ENCODE data around the gene LTBP4. TPM values are rescaled to one million over a fixed set of nuclear protein-coding genes. Genes with fewer than 3 reads are reported as not detected.

LTBP4 gene
- total RNA-seq, 1 experiment from 2014 or later = 75.4 TPM

DNA sequence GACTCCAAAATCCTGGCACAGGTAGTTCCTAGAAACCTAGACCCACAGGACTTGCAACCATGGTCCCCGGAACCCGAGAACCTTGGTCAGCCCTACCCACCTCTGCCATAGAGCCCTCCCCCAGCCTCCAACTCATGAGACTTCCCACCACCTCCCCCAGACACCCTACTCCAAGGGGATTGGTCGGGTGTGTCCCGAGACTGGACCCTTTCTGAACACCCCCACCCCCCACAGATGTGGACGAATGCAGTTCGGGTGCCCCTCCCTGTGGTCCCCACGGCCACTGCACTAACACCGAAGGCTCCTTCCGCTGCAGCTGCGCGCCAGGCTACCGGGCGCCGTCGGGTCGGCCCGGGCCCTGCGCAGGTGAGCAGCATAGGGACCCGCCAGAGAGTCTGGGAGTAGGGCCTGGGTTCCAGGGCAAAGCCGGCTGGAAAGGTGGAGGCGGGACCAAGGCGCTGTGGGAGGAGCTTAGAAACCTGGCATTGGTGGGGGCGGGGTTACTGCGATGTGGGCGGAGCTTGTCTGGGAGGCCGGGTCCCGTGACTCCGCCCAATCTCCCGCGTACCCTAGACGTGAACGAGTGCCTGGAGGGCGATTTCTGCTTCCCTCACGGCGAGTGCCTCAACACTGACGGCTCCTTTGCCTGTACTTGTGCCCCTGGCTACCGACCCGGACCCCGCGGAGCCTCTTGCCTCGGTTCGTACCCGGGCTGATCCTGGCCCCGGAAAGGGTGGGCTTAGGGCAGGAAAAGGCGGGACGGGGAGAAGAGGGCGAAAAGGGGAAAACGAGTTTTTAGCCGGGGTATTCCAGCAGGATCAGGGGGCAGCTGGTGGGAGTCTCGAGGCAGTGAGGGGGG lies 11.9 kb downstream of the LTBP4 start:
- no peaks in the 10 kb centered on the region; the same call in 1 of the 2 replicates for H3K36me3 ChIP-seq (ENCODE audit: control insufficient read depth, insufficient read depth, low read length)
- no peaks in the 10 kb centered on the region for H3K9me3 ChIP-seq (ENCODE audit: control insufficient read depth, insufficient read depth, low read depth, low read length)
- H3K4me1 ChIP-seq (ENCODE audit: control insufficient read depth, insufficient read depth, low read length) = no peaks in the 10 kb centered on the region
- ChIA-PET POLR2A (no interaction called here), CTCF (no interaction called here)
- in situ Hi-C loops (cut with HindIII; ENCODE audit: low pct_unique_long_range_greater_than_20kb, low sequenced_read_pairs) (no loop called here), intact Hi-C loops (cut with micrococcal nuclease; ENCODE audit: unreplicated experiment) (no loop called here)
- ATAC-seq = no peak
- H3K4me3 ChIP-seq (ENCODE audit: low read depth in 2 of 2, low read length in 2 of 2) = no peak overlapping the region
- H3K27ac ChIP-seq (ENCODE audit: low read length) = no peak overlapping the region
- TF ChIP-seq POLR2AphosphoS5 (IDR thresholded peaks at IDR 0.05; ENCODE audit: low read depth, low read length) = no peak
- TF ChIP-seq SIN3A (IDR thresholded peaks at IDR 0.05; ENCODE audit: borderline replicate concordance, insufficient read depth, low read depth, low read length) = no peak
- TF ChIP-seq, protein P1, sequence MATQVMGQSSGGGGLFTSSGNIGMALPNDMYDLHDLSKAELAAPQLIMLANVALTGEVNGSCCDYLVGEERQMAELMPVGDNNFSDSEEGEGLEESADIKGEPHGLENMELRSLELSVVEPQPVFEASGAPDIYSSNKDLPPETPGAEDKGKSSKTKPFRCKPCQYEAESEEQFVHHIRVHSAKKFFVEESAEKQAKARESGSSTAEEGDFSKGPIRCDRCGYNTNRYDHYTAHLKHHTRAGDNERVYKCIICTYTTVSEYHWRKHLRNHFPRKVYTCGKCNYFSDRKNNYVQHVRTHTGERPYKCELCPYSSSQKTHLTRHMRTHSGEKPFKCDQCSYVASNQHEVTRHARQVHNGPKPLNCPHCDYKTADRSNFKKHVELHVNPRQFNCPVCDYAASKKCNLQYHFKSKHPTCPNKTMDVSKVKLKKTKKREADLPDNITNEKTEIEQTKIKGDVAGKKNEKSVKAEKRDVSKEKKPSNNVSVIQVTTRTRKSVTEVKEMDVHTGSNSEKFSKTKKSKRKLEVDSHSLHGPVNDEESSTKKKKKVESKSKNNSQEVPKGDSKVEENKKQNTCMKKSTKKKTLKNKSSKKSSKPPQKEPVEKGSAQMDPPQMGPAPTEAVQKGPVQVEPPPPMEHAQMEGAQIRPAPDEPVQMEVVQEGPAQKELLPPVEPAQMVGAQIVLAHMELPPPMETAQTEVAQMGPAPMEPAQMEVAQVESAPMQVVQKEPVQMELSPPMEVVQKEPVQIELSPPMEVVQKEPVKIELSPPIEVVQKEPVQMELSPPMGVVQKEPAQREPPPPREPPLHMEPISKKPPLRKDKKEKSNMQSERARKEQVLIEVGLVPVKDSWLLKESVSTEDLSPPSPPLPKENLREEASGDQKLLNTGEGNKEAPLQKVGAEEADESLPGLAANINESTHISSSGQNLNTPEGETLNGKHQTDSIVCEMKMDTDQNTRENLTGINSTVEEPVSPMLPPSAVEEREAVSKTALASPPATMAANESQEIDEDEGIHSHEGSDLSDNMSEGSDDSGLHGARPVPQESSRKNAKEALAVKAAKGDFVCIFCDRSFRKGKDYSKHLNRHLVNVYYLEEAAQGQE (IDR thresholded peaks at IDR 0.05; ENCODE audit: insufficient read depth in 1 of 2, low read depth in 2 of 2, low read length in 1 of 2) = no peak
- TF ChIP-seq TCF7L2 (IDR thresholded peaks at IDR 0.05; ENCODE audit: low read depth, low read length) = no peak
- TF ChIP-seq, protein P2, sequence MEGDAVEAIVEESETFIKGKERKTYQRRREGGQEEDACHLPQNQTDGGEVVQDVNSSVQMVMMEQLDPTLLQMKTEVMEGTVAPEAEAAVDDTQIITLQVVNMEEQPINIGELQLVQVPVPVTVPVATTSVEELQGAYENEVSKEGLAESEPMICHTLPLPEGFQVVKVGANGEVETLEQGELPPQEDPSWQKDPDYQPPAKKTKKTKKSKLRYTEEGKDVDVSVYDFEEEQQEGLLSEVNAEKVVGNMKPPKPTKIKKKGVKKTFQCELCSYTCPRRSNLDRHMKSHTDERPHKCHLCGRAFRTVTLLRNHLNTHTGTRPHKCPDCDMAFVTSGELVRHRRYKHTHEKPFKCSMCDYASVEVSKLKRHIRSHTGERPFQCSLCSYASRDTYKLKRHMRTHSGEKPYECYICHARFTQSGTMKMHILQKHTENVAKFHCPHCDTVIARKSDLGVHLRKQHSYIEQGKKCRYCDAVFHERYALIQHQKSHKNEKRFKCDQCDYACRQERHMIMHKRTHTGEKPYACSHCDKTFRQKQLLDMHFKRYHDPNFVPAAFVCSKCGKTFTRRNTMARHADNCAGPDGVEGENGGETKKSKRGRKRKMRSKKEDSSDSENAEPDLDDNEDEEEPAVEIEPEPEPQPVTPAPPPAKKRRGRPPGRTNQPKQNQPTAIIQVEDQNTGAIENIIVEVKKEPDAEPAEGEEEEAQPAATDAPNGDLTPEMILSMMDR (IDR thresholded peaks at IDR 0.05) = no peak
- no peak for DNase-seq (ENCODE audit: low read depth, low spot score)
- no peaks in the 10 kb centered on the region for H3K27me3 ChIP-seq (ENCODE audit: control insufficient read depth, insufficient read depth, low read length)
- BruUV-seq (replicated peaks) = no TSS peak

DNA sequence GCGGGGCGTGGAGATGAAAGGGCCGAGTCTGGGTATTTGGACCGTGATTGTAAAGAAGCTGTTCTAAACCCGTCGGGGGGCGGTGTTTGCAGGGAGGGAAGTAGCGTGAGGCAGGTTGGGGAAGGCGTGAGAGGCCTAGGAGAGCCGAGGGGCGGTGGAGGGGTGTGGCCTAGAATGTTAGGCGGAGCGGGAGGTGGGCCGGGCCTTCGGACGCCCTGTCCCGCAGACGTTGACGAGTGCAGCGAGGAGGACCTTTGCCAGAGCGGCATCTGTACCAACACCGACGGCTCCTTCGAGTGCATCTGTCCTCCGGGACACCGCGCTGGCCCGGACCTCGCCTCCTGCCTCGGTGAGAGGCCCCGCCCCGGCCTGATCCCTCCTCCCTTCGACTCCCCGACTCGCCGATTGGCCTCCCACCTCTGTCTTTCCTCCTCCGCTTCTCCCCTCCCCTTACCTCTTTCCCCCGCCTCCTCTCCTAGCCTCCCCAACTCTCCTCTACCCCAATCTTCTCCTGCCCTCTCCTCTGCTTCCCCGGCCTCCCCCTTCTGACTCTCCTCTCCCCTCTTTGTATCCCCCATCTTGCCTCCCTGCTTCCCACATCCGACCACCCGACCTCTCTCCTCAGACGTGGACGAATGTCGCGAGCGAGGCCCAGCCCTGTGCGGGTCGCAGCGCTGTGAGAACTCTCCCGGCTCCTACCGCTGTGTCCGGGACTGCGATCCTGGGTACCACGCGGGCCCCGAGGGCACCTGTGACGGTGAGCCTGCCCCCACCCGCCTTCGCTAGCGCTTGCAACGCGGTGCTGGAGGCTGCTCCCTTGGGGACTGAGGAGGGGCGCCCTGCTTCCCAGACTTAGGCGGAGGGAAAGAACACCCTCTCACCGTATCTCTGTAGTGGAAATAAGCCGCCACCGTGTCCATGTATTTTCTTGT lies 12.8 kb downstream of the LTBP4 start:
- Histone ChIP-seq H3K4me3 (ENCODE audit: low read depth in 2 of 2, low read length in 2 of 2) (no peak overlapping the region), H3K27ac (ENCODE audit: low read length) (no peak overlapping the region), H3K9me3 (ENCODE audit: control insufficient read depth, insufficient read depth, low read depth, low read length) (no peaks in the 10 kb centered on the region), H3K27me3 (ENCODE audit: control insufficient read depth, insufficient read depth, low read length) (no peaks in the 10 kb centered on the region), H3K4me1 (ENCODE audit: control insufficient read depth, insufficient read depth, low read length) (no peaks in the 10 kb centered on the region), H3K36me3 (ENCODE audit: control insufficient read depth, insufficient read depth, low read length) (no peaks in the 10 kb centered on the region; the same call in 1 of the 2 replicates)
- CTCF ChIA-PET = no interaction called here
- in situ Hi-C loops (cut with HindIII; ENCODE audit: low pct_unique_long_range_greater_than_20kb, low sequenced_read_pairs) (no loop called here), intact Hi-C loops (cut with micrococcal nuclease; ENCODE audit: unreplicated experiment) (no loop called here)
- TF ChIP-seq, protein P1 (IDR thresholded peaks at IDR 0.05; ENCODE audit: insufficient read depth in 1 of 2, low read depth in 2 of 2, low read length in 1 of 2) = no peak
- TF ChIP-seq POLR2AphosphoS5 (IDR thresholded peaks at IDR 0.05; ENCODE audit: low read depth, low read length) = no peak
- TF ChIP-seq SIN3A (IDR thresholded peaks at IDR 0.05; ENCODE audit: borderline replicate concordance, insufficient read depth, low read depth, low read length) = no peak
- no peak for TF ChIP-seq TCF7L2 (IDR thresholded peaks at IDR 0.05; ENCODE audit: low read depth, low read length)
- TF ChIP-seq, protein P2 (IDR thresholded peaks at IDR 0.05) = no peak
- BruUV-seq (replicated peaks) = no TSS peak
- POLR2A ChIA-PET = no interaction called here
- no peak for DNase-seq (ENCODE audit: low read depth, low spot score)
- ATAC-seq = no peak
